SK-N-MC (cell line): ENCODE data around the gene ARPC1A.
"Not testable (repeated sequence)": the region's sequence is repeated elsewhere in the genome, so short reads cannot be mapped to it uniquely, and the experiment has no call there.

Experiments
- DNase-seq: peaks from one replicate; pipeline ENCODE4 v3.0.0-alpha.2; 2011; ENCODE audit warnings: low read depth, low spot score
- H3K27ac ChIP-seq: fragments of 200-600 bp; sonication (generic); 2 replicates; pipeline ENCODE4 v1.5.1; 2016; ENCODE audit warnings: mixed run types
- H3K36me3 ChIP-seq: fragments of 200-600 bp; sonication (generic); 2 replicates; pipeline ENCODE4 v1.6.1; 2017; ENCODE audit warnings: antibody characterized with exemption, low read length, mixed read lengths; ENCODE audit not compliant: insufficient read depth
- H3K4me3 ChIP-seq: fragments of 200-600 bp; sonication (generic); 2 replicates; pipeline ENCODE4 v1.5.1; 2016
- H3K9ac ChIP-seq: fragments of 200-600 bp; sonication (generic); 2 replicates; pipeline ENCODE4 v1.8.0; 2017; ENCODE audit warnings: mixed run types, mixed read lengths; ENCODE audit not compliant: insufficient read length
- H3K9me3 ChIP-seq: fragments of 200-600 bp; sonication (generic); 2 replicates; pipeline ENCODE4 v1.6.1; 2017; ENCODE audit warnings: low read depth, mild to moderate bottlenecking, antibody characterized with exemption, low read length, moderate library complexity, mixed read lengths
- EZH2 ChIP-seq: fragments of 200-600 bp; sonication (generic); IDR thresholded peaks from one replicate; pipeline ENCODE4 v1.6.1; 2017; ENCODE audit warnings: antibody characterized with exemption
- FOXP2 ChIP-seq: optimal IDR thresholded peaks from 2 replicates; pipeline ENCODE3; 2011; ENCODE audit warnings: mild to moderate bottlenecking, moderate library complexity; ENCODE audit not compliant: insufficient read depth; ENCODE audit errors: extremely low read length, control extremely low read depth
- POLR2AphosphoS5 ChIP-seq: IDR thresholded peaks from 2 replicates; pipeline ENCODE4 v1.6.1; 2012; ENCODE audit warnings: mild to moderate bottlenecking, low read depth, low read length, borderline replicate concordance

ARPC1A gene

GRCh38 chr7:99380032-99380822 is 54.5 kb downstream of the ARPC1A start:
- H3K9ac ChIP-seq, result no peak overlapping the region
- H3K4me3 ChIP-seq, result peak overlapping the region; percentile 39
- peak overlapping the region; percentile 71 for H3K27ac ChIP-seq
- no peak for TF ChIP-seq EZH2
- TF ChIP-seq POLR2AphosphoS5, result no peak
- TF ChIP-seq FOXP2, result no peak
- no peaks in the 10 kb centered on the region for H3K36me3 ChIP-seq
- DNase-seq, result no peak
- H3K9me3 ChIP-seq, result no peaks in the 10 kb centered on the region

GRCh38 chr7:99380823-99381663 is 55.3 kb downstream of the ARPC1A start:
- no peaks in the 10 kb centered on the region for H3K9me3 ChIP-seq
- H3K4me3 ChIP-seq, result no peak overlapping the region
- H3K36me3 ChIP-seq, result no peaks in the 10 kb centered on the region
- TF ChIP-seq EZH2, result no peak
- TF ChIP-seq POLR2AphosphoS5, result no peak
- TF ChIP-seq FOXP2, result no peak
- no peak overlapping the region for H3K27ac ChIP-seq
- no peak for DNase-seq
- H3K9ac ChIP-seq, result no peak overlapping the region

- H3K9me3 ChIP-seq, result no peaks in the 10 kb centered on the region
- H3K9ac ChIP-seq, result no peak overlapping the region
- no peak overlapping the region for H3K27ac ChIP-seq
- no peak for TF ChIP-seq POLR2AphosphoS5
- no peak for TF ChIP-seq FOXP2
- no peak for TF ChIP-seq EZH2
- DNase-seq, result no peak
- H3K36me3 ChIP-seq, result no peaks in the 10 kb centered on the region
- H3K4me3 ChIP-seq, result no peak overlapping the region
These were observed 56.0 kb downstream of the ARPC1A start for GRCh38 chr7:99381664-99382075.

GRCh38 chr7:99383203-99383602 is 57.5 kb downstream of the ARPC1A start:
- H3K9ac ChIP-seq, result no peak overlapping the region
- no peak for DNase-seq
- TF ChIP-seq POLR2AphosphoS5 (no peak), EZH2 (no peak), FOXP2 (no peak)
- H3K27ac ChIP-seq, result no peak overlapping the region
- H3K9me3 ChIP-seq, result no peaks in the 10 kb centered on the region
- H3K4me3 ChIP-seq, result no peak overlapping the region
- no peaks in the 10 kb centered on the region for H3K36me3 ChIP-seq

- no peak overlapping the region for H3K9ac ChIP-seq
- no peak for DNase-seq
- TF ChIP-seq FOXP2 (no peak), EZH2 (no peak), POLR2AphosphoS5 (no peak)
- no peaks in the 10 kb centered on the region for H3K36me3 ChIP-seq
- H3K27ac ChIP-seq, result no peak overlapping the region
- H3K9me3 ChIP-seq, result no peaks in the 10 kb centered on the region
- no peak overlapping the region for H3K4me3 ChIP-seq
These were observed 58.2 kb downstream of the ARPC1A start for GRCh38 chr7:99383791-99384370.

- no peak for DNase-seq
- no peak overlapping the region for H3K27ac ChIP-seq
- H3K9me3 ChIP-seq, result no peaks in the 10 kb centered on the region
- no peak for TF ChIP-seq POLR2AphosphoS5
- no peak for TF ChIP-seq FOXP2
- no peak for TF ChIP-seq EZH2
- H3K36me3 ChIP-seq, result no peaks in the 10 kb centered on the region
- no peak overlapping the region for H3K9ac ChIP-seq
- H3K4me3 ChIP-seq, result no peak overlapping the region
These were observed 58.8 kb downstream of the ARPC1A start for GRCh38 chr7:99384523-99384922.

GRCh38 chr7:99385564-99385963 is 59.9 kb downstream of the ARPC1A start:
- H3K9me3 ChIP-seq, result no peaks in the 10 kb centered on the region
- DNase-seq, result no peak
- TF ChIP-seq POLR2AphosphoS5 (no peak), FOXP2 (no peak), EZH2 (no peak)
- no peak overlapping the region for H3K4me3 ChIP-seq
- H3K36me3 ChIP-seq, result no peaks in the 10 kb centered on the region
- no peak overlapping the region for H3K9ac ChIP-seq
- H3K27ac ChIP-seq, result no peak overlapping the region

- TF ChIP-seq POLR2AphosphoS5 (no peak), FOXP2 (no peak), EZH2 (no peak)
- Histone ChIP-seq H3K27ac (no peak overlapping the region), H3K9me3 (no peaks in the 10 kb centered on the region), H3K36me3 (no peaks in the 10 kb centered on the region), H3K9ac (no peak overlapping the region), H3K4me3 (no peak overlapping the region)
- no peak for DNase-seq
These were observed 61.0 kb downstream of the ARPC1A start for GRCh38 chr7:99386584-99387238.

GRCh38 chr7:99387239-99387635 is 61.5 kb downstream of the ARPC1A start:
- not testable (repeated sequence) for H3K36me3 ChIP-seq

More at GRCh38 chr7:99387239-99387635, 61.5 kb downstream of the ARPC1A start:
- not testable (repeated sequence) for DNase-seq, H3K9ac ChIP-seq, H3K9me3 ChIP-seq, H3K4me3 ChIP-seq, H3K27ac ChIP-seq
